Colon (tissue), 2 donors: Measurements from ENCODE around the gene RASAL2.

Experiments
- FAIRE-seq: peaks from 2 replicates; lab custom pipeline; 2012; peaks lifted over from hg19 to GRCh38; lab: Jason Lieb, UNC
- donor health status: control.
- donor health status: control.

RASAL2 gene

GRCh38 chr1:178516110-178516509 is 422.2 kb downstream of the RASAL2 start:
- FAIRE-seq: no peak

GRCh38 chr1:178518894-178519293 is 425.0 kb downstream of the RASAL2 start:
- FAIRE-seq: no peak

GRCh38 chr1:178520803-178521202 is 426.9 kb downstream of the RASAL2 start:
- no peak for FAIRE-seq

- FAIRE-seq: no peak
These were observed 427.3 kb downstream of the RASAL2 start for GRCh38 chr1:178521241-178521640.

- no peak for FAIRE-seq
These were observed 433.2 kb downstream of the RASAL2 start for GRCh38 chr1:178527117-178527516.

- FAIRE-seq: no peak
These were observed 434.5 kb downstream of the RASAL2 start for GRCh38 chr1:178528228-178528952.

- no peak for FAIRE-seq
These were observed 435.0 kb downstream of the RASAL2 start for GRCh38 chr1:178528953-178529335.

GRCh38 chr1:178529364-178530036 is 435.6 kb downstream of the RASAL2 start:
- no peak for FAIRE-seq

- no peak for FAIRE-seq
These were observed 436.1 kb downstream of the RASAL2 start for GRCh38 chr1:178530037-178530402.

GRCh38 chr1:178530502-178530901 is 436.6 kb downstream of the RASAL2 start:
- FAIRE-seq: no peak

GRCh38 chr1:178531887-178532286 is 438.0 kb downstream of the RASAL2 start:
- FAIRE-seq: no peak

- FAIRE-seq: no peak
These were observed 438.5 kb downstream of the RASAL2 start for GRCh38 chr1:178532392-178532791.

GRCh38 chr1:178533121-178533946 is 439.4 kb downstream of the RASAL2 start:
- FAIRE-seq: no peak
